Right atrium auricular region (tissue), 2 donors: ENCODE results near the gene PRDX6. TPM values are rescaled to one million over a fixed set of nuclear protein-coding genes. Genes with fewer than 3 reads are reported as not detected.
A peak's percentile ranks its signal among the peaks of the same experiment; 100 is the strongest.

Experiments used
- DNase-seq: peaks from one replicate; pipeline ENCODE4 v3.0.0-alpha.2; 2019; ENCODE audit warnings: low spot score
- H3K27ac ChIP-seq, 2 donors: fragments of 200-600 bp; sonication (generic); 1 replicate in 1 of 2; 2 replicates in 1 of 2; pipeline ENCODE4 v1.5.1; 2016 to 2019
- H3K27me3 ChIP-seq, 2 donors: fragments of 200-600 bp; sonication (generic); one replicate each; pipeline versions ENCODE4 v1.5.1 to v1.6.0; 2017 to 2019
- H3K36me3 ChIP-seq: fragments of 200-600 bp; sonication (generic); one replicate; pipeline ENCODE4 v1.5.1; 2016
- H3K4me1 ChIP-seq, 2 donors: fragments of 200-600 bp; sonication (generic); one replicate each; pipeline versions ENCODE4 v1.5.1 to v1.6.0; 2017 to 2019
- H3K4me3 ChIP-seq, 2 donors: fragments of 200-600 bp; sonication (generic); 1 replicate in 1 of 2; 2 replicates in 1 of 2; pipeline ENCODE4 v1.5.1; 2017 to 2019; ENCODE audit warnings: mild to moderate bottlenecking in 1 of 2, moderate library complexity in 1 of 2
- H3K9me3 ChIP-seq, 2 donors: fragments of 200-600 bp; sonication (generic); one replicate each; pipeline ENCODE4 v1.5.1; 2019
- total RNA-seq, 2 donors: library from RNA; depleted of rRNA; stranded (reverse); fragments of >200 nt; gene quantifications; one replicate each; pipeline ENCODE4 v1.1.0, GENCODE V29; 2016
- TF ChIP-seq, protein P1 (sequence below), 2 donors: fragments of 200-600 bp; sonication (generic); IDR thresholded peaks; one replicate each; pipeline ENCODE4 v1.5.1; 2019; ENCODE audit warnings: antibody characterized with exemption in 2 of 2

PRDX6 gene, protein sequence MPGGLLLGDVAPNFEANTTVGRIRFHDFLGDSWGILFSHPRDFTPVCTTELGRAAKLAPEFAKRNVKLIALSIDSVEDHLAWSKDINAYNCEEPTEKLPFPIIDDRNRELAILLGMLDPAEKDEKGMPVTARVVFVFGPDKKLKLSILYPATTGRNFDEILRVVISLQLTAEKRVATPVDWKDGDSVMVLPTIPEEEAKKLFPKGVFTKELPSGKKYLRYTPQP
- 100 to 1,000 TPM; 512 to 590 TPM for total RNA-seq

DNA sequence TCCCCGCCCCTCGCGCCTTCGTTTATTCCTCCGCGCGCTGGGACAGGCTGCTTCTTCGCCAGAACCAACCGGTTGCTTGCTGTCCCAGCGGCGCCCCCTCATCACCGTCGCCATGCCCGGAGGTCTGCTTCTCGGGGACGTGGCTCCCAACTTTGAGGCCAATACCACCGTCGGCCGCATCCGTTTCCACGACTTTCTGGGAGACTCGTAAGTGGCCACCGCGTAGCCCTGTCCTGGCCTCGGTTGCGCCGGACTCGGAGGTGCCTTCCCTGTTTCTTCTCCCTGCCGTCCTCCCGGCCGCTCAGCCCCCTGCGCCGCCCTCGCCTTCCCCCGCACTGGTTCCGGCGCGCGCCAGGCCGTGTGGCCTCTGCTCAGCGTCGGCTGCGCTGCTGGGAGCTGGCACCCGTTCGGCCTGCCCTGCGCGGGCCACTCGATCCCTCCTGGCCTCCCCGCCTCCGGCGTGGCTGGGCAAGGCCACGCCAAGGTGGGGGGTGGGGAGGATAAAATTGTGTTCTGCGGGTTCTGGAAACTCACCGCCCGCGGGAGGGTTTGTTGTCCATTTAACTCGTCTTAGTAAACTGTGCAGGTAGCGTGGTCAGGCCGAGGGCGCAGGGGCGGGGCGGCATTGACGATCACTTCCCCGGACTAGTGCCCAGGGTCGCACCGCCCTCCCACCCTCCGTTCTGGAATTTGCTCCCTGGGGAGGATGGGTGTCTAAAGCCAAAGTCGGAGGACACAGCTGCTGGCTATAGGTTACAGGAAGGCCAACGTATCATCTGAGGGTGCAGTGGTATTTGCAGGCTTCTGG, at the start of gene PRDX6:
TSS of gene PRDX6 (plus strand) at position 50 of the 808 bp plus-strand sequence. CDS start at position 113, 63 bp downstream.
- H3K36me3 ChIP-seq = peaks cover 29% of the 10 kb centered on the region
- H3K4me1 ChIP-seq = peaks cover 0 to 69% of the 10 kb centered on the region in 2 donors

DNA sequence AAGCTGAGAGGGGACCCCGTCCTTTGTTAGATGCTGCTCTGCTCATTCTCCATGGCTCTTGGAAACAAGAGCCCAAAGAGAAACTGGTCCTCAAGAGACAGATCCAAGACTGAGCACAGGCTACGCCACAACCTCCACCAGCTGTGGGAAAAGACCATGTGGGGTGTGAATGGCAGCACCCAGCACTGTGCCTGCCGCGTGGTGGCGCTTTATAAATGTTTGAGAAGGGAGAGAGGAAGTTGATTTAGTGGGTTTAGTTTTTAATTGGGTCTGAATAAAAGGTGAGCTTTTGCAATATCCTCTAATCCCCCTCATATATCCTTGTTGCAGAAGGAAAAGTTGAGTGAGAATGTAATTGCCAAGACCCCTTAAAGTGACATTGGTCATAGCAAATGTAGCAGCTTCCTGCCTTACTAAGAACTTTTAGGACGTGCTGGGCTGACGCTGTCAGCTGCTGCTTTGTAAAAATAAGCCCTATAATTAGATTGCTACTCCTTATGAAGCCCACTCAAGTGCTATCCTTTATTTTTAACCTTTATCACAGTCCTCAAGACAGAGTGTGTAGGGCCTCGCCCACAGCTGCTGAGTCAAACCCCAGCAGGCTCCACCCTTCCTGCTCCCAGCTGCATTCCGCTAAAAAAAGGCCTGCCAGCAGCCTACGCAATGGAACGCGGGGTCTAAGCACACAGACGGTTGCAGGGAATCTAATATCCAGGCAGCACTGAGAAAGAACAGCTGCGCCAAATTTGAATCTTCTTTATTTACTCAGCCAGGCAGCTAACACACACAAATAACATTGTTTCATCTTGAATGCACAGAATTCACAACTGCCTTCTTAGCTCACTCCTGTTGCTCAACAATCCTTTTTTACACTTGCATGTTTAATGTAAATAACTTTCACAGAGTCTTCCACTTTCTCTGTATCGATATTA, 47.4 kb upstream of the PRDX6 start:
- TF ChIP-seq, protein P1, sequence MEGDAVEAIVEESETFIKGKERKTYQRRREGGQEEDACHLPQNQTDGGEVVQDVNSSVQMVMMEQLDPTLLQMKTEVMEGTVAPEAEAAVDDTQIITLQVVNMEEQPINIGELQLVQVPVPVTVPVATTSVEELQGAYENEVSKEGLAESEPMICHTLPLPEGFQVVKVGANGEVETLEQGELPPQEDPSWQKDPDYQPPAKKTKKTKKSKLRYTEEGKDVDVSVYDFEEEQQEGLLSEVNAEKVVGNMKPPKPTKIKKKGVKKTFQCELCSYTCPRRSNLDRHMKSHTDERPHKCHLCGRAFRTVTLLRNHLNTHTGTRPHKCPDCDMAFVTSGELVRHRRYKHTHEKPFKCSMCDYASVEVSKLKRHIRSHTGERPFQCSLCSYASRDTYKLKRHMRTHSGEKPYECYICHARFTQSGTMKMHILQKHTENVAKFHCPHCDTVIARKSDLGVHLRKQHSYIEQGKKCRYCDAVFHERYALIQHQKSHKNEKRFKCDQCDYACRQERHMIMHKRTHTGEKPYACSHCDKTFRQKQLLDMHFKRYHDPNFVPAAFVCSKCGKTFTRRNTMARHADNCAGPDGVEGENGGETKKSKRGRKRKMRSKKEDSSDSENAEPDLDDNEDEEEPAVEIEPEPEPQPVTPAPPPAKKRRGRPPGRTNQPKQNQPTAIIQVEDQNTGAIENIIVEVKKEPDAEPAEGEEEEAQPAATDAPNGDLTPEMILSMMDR (IDR thresholded peaks at IDR 0.05) = peak; percentile 55 to 77
- Histone ChIP-seq H3K36me3 (no peaks in the 10 kb centered on the region), H3K4me1 (peaks cover 0 to 28% of the 10 kb centered on the region in 2 donors), H3K9me3 (no peaks in the 10 kb centered on the region), H3K4me3 (peak overlapping the region; percentile 2 to 24), H3K27me3 (no peaks in the 10 kb centered on the region), H3K27ac (peak overlapping the region; percentile 81 to 94)
- peak; percentile 93 for DNase-seq

More for the DNA sequence above, at the start of gene PRDX6:
- Histone ChIP-seq H3K27ac (peak within 1 kb of the TSS; percentile 99 to 100), H3K9me3 (no peaks in the 10 kb centered on the region), H3K27me3 (no peaks in the 10 kb centered on the region), H3K4me3 (peak within 1 kb of the TSS; percentile 82 to 91)
- DNase-seq = peak; percentile 87
- TF ChIP-seq, protein P1 (IDR thresholded peaks at IDR 0.05) = no peak

DNA sequence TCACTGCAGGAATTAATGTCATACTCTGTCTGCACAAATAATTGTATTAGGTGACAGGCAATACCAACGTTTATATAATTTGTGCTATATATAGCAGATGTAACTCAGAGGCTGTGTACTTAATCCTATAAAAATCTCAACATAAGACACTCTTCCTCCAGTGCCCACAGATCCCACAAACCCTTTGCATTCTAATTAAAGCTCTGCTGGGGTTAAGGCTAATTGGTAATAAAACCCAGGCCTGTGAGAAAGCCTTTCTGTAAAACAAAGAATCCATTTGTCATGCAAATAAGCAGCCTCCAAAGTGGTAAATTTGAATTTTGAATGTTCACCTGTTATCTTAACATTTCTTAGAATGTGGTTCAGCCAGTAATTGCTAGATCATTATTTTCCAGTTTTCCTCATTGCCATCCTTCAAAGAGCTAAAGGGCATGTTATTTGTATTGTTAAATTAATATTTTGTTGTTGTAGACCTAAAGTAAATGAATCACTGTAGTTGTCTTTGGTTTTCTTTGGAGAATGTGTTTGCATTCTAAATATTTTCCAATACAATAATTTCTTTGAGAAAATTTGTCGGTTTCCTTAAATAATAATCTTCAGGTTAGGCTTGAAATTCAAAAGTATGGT, 46.3 kb upstream of the PRDX6 start:
- Histone ChIP-seq H3K27ac (peak overlapping the region; percentile 81 to 94), H3K27me3 (no peaks in the 10 kb centered on the region), H3K36me3 (no peaks in the 10 kb centered on the region), H3K9me3 (no peaks in the 10 kb centered on the region), H3K4me3 (no peak overlapping the region), H3K4me1 (peaks cover 0 to 28% of the 10 kb centered on the region in 2 donors)
- DNase-seq = no peak
- TF ChIP-seq, protein P1 (IDR thresholded peaks at IDR 0.05) = no peak

DNA sequence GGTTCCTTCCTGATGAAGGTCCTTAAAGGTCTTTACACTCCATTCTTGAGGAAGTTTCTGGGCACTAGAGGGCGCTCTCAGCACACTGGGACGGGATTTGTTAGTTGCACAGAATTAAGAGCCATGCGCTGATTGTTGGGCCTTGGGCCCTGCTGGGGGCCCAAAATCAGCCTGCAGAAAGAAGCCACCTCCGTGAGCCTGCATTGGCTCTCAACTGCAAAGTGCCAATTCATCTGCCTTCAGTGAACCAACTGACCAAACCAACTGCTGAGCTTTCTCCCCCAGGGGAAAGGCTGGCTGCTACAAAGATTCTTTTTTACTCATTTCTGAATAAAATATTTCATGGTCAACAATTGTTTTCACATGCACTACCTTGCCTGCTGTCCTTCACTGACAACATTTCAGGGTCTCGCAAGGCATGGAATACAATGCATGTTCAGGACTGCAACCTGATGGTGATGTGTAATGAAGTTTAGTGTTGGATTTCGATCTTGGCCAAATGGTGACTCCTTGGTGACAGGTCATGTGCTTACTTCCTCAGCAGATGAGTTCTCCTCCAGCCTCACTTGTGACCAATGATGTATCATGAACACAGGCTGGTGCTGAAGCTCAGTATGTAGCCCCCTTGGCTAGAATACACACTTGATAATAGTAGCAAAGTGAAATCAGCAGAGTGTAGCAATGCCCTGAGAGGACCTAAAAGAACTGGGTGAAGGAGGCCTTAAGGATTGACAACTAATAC, 45.7 kb upstream of the PRDX6 start:
- peak; percentile 96 for DNase-seq
- Histone ChIP-seq H3K27ac (no peak overlapping the region), H3K4me3 (no peak overlapping the region), H3K9me3 (no peaks in the 10 kb centered on the region), H3K27me3 (no peaks in the 10 kb centered on the region), H3K36me3 (no peaks in the 10 kb centered on the region), H3K4me1 (peaks cover 0 to 28% of the 10 kb centered on the region in 2 donors)
- TF ChIP-seq, protein P1 (IDR thresholded peaks at IDR 0.05) = peak; percentile 77 to 95
